HL-60 (cell line): Measurements from ENCODE around the gene ASIC1.

Experiments
- DNase-seq, 2 experiments: peaks; one replicate each; pipeline ENCODE4 v3.0.0-alpha.2; 2010 to 2020; ENCODE audit warnings: low read depth in 1 of 2, low spot score in 1 of 2
- H3K27ac ChIP-seq: fragments of 250-450 bp; sonication (Bioruptor Pico); replicated peaks from 2 replicates; pipeline ENCODE4 v1.5.1; 2020; ENCODE audit warnings: mild to moderate bottlenecking, moderate library complexity
- H3K27me3 ChIP-seq: fragments of 250-450 bp; sonication (Bioruptor Pico); 2 replicates; pipeline ENCODE4 v1.5.1; 2021; ENCODE audit warnings: mild to moderate bottlenecking, moderate library complexity; ENCODE audit not compliant: insufficient read depth, poor library complexity, severe bottlenecking
- H3K4me3 ChIP-seq: replicated peaks from 2 replicates; pipeline ENCODE4 v1.5.1; 2011; ENCODE audit warnings: mild to moderate bottlenecking, control low read depth, low read length; ENCODE audit not compliant: insufficient read depth
- GABPA ChIP-seq: IDR thresholded peaks from 2 replicates; pipeline ENCODE4 v1.6.1; 2012; ENCODE audit warnings: low read depth
- POLR2AphosphoS5 ChIP-seq: IDR thresholded peaks from 2 replicates; pipeline ENCODE4 v1.6.1; 2012; ENCODE audit warnings: low read depth
- SPI1 ChIP-seq: IDR thresholded peaks from 2 replicates; pipeline ENCODE4 v1.6.1; 2012; ENCODE audit warnings: low read depth, mild to moderate bottlenecking, borderline replicate concordance
- TF ChIP-seq, protein P1 (sequence below): IDR thresholded peaks from one replicate; pipeline ENCODE4 v1.5.1; 2011; ENCODE audit warnings: low read length, control low read depth, inconsistent platforms; ENCODE audit not compliant: insufficient read depth
- TF ChIP-seq, protein P2 (sequence below): IDR thresholded peaks from 2 replicates; pipeline ENCODE4 v1.6.1; 2012; ENCODE audit warnings: low read depth; ENCODE audit not compliant: insufficient replicate concordance

ASIC1 gene

DNA sequence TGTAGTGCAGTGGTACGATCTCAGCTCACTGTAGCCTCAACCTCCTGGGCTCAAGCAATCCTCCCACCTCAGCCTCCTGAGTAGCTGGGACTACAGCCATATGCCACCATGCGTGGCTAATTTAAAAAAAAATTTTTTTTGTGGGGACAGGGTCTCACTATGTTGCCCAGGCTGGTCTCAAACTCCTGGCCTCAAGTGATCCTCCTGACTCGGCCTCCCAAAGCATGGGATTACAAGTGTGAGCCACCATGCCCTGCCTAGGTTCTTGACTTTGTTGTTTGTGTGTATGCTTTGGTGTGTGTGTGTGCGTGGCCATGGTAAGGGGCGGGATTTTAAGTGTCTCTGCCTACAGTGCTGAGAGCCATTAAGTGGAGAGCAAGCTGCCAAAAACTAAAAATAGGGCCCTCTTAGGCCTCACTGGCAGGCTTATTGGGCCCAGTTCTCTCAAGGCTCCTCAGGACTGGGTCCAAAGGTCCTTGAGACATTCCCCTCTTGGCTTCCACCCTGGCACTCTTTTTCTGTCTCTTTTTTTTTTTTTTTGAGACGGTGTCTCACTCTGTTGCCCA, 59.7 kb downstream of the ASIC1 start:
- DNase-seq: no peak
- no peak overlapping the region for H3K27ac ChIP-seq
- H3K4me3 ChIP-seq: no peak overlapping the region
- no peaks in the 10 kb centered on the region for H3K27me3 ChIP-seq
- no peak for TF ChIP-seq POLR2AphosphoS5
- TF ChIP-seq, protein P1, sequence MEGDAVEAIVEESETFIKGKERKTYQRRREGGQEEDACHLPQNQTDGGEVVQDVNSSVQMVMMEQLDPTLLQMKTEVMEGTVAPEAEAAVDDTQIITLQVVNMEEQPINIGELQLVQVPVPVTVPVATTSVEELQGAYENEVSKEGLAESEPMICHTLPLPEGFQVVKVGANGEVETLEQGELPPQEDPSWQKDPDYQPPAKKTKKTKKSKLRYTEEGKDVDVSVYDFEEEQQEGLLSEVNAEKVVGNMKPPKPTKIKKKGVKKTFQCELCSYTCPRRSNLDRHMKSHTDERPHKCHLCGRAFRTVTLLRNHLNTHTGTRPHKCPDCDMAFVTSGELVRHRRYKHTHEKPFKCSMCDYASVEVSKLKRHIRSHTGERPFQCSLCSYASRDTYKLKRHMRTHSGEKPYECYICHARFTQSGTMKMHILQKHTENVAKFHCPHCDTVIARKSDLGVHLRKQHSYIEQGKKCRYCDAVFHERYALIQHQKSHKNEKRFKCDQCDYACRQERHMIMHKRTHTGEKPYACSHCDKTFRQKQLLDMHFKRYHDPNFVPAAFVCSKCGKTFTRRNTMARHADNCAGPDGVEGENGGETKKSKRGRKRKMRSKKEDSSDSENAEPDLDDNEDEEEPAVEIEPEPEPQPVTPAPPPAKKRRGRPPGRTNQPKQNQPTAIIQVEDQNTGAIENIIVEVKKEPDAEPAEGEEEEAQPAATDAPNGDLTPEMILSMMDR: no peak
- TF ChIP-seq GABPA: no peak
- TF ChIP-seq, protein P2, sequence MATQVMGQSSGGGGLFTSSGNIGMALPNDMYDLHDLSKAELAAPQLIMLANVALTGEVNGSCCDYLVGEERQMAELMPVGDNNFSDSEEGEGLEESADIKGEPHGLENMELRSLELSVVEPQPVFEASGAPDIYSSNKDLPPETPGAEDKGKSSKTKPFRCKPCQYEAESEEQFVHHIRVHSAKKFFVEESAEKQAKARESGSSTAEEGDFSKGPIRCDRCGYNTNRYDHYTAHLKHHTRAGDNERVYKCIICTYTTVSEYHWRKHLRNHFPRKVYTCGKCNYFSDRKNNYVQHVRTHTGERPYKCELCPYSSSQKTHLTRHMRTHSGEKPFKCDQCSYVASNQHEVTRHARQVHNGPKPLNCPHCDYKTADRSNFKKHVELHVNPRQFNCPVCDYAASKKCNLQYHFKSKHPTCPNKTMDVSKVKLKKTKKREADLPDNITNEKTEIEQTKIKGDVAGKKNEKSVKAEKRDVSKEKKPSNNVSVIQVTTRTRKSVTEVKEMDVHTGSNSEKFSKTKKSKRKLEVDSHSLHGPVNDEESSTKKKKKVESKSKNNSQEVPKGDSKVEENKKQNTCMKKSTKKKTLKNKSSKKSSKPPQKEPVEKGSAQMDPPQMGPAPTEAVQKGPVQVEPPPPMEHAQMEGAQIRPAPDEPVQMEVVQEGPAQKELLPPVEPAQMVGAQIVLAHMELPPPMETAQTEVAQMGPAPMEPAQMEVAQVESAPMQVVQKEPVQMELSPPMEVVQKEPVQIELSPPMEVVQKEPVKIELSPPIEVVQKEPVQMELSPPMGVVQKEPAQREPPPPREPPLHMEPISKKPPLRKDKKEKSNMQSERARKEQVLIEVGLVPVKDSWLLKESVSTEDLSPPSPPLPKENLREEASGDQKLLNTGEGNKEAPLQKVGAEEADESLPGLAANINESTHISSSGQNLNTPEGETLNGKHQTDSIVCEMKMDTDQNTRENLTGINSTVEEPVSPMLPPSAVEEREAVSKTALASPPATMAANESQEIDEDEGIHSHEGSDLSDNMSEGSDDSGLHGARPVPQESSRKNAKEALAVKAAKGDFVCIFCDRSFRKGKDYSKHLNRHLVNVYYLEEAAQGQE: no peak
- TF ChIP-seq SPI1: no peak

DNA sequence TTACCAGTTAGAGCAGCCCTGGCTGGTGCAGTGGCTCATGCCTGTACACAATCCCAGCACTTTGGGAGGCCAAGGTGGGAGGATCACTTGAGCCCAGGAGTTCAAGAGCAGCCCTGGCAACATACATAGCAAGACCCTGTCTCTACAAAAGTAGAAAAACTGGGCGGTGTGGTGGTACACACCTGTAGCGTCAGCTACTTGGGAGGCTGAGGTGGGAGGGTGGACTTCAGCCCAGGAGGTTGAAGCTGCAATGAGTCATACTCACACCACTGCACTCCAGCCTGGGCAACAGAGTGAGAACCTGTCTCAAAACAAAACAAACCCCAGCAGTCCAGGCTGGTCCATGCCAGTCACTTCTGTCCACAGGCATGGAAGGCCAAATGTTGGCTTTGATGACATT, 62.0 kb downstream of the ASIC1 start:
- Histone ChIP-seq H3K4me3 (no peak overlapping the region), H3K27ac (no peak overlapping the region), H3K27me3 (no peaks in the 10 kb centered on the region)
- TF ChIP-seq GABPA (no peak), SPI1 (no peak), POLR2AphosphoS5 (no peak)
- TF ChIP-seq, protein P2: no peak
- TF ChIP-seq, protein P1: no peak
- DNase-seq: no peak

DNA sequence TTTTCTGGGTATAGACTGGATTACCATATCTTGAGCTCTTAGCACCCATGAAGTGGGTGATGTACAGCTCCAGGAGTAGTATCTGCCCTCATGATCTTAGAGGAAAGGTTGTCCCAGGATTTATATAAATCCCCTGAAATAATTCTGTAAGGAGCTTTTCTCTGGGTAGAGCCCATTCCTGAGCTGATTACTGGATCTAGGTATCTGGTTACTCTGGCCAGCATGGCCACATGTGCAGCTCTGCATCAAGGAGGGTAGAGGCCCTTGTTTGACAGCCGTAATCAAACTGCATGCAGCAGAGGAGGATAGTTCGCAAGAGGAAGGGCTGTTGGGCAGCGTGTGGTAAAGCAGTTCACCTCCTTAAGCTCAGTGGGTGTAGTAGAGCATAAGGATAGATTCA, 63.1 kb downstream of the ASIC1 start:
- no peak overlapping the region for H3K27ac ChIP-seq
- no peak for DNase-seq
- no peak overlapping the region for H3K4me3 ChIP-seq
- TF ChIP-seq, protein P2: no peak
- TF ChIP-seq, protein P1: no peak
- TF ChIP-seq SPI1 (no peak), POLR2AphosphoS5 (no peak), GABPA (no peak)
- no peaks in the 10 kb centered on the region for H3K27me3 ChIP-seq
